Measurements from ENCODE around the gene NR2F2.

The NR2F2 gene

DNA sequence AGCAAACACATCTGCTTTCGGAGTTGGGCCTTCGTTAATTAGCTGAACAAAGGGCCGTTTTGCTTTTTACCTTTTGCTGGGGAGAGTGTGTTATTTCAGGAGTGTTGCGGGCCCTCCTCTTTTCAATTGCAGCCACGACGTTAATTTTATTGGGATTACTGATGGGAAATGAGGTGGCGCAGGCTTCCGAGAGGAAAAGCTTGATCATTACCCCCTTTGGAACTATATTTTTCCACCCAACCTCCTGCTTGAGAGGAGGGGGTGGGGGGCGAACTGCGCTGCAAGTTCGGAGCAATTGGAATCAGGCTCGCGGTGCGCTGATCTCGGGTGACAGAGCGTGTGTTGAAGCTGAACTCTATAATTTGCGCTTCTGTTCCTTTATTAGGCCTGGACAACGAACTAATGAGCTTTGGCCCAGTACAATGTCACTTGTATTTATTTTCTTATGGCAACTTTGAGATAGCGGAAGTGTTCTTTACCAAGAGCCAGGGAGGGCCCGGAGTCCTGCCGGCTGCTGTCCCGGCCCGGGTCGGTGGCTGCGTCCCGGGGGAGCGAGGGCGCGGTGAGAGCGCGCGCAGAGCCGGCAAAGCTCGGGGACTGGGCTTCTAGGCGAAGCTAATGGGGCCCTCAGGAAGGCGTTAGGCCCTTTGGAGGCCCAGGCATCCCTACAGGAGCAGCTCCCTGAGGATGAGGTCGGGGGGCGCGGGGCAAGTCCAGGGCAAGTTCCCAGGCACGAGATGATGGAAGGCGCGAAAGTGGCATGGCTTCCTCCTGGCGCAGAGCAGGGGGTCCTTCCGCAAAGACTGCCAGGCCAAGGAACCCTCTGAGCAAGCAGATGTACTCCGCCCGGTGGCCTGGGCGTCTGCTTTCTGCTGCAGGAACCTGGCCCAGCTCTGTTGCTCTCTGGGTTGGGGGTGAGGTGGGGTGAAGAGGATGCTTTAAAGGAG is 12.9 kb downstream of the NR2F2 start:
- FAIRE-seq: no peak

DNA sequence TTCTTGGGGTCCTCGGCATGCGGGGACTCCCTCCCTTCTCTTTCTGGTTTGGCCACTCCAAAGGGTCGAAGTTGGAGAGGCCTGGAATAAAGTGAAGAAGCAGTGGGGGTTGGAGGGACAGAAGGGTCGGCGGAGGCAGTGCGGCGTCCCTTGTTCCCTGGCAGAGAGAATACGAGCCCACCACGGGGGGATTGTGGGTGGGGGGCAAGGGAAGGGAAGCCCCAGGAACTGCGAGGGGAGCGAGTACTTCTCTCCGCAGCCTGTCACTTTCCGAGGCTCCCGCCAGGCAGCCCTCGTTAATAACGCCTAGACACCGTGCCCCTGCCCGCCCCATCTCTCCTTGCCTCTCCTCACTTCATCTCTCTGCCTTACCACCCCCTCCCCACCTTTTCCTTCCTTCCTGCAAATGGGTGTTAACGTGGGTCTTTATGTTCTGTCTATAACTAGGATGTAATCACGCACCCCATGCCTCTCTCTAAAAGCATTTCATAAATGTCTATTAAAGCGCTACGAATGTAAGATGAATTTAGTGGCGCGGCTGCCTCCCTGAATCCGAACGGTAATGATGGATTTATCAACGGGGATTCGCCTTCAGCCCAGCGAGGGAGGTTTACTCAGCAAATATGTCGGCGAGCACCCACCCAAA is 13.7 kb downstream of the NR2F2 start:
- no peak for FAIRE-seq

DNA sequence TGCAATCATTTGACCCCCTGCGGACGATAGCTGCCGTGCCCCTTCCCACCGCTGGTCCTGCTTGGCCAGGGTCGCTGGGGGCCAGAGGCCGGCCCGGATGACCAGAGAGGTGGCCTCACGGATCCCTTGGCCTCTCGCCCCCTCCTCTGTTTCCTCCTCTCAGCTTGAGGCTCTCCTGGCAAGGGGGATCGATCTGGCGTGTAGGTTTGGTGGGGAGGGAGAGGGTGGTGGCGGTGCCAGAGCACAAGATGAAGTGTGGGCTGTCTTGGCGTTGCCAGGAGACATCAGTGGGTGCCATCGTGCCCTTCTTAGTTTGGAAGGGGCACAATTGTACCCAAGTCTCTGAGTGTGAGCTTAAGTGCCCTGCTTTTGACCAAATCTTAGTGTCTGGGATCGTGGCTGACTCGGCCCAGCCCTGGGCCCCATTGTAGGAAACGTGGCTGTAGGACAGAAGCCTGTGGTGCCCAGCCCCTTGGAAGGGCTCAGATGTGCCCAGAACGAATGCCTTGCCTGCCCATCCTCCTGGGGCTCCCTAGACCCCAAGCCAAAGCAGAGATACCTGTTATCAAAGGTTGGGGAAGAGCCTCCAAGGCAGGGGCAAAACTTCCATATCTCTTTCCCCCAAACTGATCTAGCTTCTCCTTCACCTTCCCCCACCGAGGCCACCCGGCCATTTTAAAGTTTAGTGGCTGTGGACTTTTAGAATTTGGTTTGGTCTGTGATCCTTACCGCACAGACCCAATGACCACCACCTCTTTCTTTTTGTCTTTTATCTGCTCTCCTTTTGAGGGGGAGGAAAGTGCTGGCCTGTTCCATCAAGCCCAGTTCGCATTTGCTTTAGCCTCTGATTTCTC is 14.4 kb downstream of the NR2F2 start:
- FAIRE-seq: no peak

DNA sequence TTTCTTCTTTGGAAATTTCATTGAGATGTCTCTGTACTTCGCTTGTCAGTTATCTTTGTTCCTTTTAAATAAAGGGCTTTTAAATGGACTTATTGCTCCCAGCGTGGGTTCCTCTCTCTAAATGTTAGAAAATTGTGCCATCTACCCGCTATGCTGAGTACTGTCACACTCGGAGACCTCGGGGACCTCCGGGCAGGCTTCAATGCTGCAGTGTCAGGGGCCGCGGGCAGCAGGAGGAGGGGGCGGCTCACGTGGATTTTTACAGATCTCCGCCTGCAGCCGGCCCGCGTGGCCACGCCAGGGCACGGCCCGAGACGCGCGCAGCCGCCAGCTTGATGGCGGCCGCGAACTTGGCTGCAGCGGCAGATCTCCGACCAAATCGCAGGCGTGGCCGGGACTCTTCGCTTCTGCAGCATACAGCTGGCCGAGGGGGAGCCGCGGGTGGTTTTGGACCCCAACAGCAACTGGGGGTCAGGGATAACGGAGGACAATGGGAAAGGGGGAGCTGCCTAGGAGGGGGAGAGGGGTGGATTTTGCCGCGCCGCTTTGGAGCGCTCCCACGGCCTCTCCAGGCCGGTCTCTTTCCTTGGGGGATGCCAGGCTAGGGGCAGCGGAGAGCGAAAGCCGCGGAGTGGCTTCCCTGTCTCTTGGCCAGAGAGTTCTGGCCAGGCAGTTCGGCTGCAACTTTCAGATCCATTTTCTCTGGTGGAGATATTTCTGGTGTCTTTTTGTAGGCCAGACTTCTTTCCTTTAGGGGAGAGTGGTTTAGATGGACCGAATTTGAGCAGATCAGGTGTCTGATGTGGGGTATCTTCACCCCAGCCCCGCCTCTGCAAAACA is 15.3 kb downstream of the NR2F2 start:
- FAIRE-seq: no peak

DNA sequence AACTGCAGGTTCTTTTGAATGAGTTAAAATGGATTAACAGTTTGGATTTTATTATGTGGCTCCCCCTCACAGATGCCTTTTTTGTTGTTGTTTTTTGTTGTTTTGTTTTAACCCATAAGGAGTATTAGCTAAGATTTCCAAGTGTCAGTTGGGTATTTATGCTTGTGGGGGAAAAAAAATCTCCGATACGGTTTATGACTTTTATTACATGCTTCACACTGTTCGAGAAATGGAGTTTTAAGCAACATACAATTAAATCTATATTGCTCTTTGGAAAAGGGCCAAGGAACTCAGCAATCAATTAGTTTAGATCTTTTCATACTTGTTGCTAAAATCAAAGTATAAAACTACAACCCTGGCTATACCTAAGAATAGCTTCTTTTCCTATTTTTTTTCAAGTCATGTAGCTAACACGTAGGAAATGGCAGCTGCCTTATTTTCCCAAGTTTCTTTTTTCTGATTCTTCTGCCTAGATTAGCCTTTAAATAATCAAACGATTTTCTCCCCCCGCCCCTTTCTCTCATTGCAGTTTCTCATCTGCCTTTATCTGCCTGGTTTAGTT is 16.0 kb downstream of the NR2F2 start:
- no peak for FAIRE-seq

DNA sequence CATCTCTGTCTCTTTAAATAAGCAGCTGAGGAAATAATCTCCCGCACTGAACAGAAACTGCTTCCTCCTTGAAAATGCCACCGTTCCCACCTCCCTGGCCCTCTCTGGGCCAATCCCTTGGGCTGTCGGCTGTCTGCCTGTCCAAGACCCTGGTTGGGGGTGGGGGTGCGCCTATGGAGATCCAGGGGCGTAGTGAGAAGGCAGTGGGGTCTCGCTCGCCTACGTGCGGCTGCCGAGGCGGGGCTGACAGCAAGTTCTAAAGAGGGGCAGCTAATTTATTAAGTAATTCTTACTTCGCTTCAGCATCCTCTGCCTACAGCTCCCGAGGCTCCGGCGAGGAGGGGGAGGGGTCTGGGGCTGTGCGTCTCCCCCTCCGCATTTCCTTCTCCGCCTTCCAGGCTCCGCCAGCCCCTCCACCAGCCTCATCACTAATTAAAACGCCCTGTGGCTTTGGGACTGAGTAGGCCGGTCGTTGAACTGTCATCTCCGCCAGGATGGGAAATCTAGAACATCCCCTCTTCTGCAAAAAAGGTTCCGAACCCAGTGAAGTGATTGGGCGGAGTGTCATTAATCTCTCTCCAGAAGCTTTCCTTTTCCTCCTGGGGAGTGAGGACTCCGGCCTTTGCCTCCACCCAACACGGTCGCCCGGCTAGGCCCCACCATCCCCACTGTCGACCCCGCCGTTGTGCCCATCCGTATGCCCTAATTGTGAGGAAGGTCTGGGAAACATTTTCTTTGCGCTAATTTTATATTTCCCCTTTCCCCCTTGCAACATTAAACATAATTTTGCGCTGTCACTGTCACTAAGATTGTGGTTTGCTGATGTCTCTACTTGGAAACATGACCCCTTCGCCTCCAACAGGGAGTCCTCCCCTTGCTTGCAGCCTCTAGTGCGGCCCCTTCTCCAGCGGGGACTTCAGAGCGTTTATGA is 16.9 kb downstream of the NR2F2 start:
- no peak for FAIRE-seq

DNA sequence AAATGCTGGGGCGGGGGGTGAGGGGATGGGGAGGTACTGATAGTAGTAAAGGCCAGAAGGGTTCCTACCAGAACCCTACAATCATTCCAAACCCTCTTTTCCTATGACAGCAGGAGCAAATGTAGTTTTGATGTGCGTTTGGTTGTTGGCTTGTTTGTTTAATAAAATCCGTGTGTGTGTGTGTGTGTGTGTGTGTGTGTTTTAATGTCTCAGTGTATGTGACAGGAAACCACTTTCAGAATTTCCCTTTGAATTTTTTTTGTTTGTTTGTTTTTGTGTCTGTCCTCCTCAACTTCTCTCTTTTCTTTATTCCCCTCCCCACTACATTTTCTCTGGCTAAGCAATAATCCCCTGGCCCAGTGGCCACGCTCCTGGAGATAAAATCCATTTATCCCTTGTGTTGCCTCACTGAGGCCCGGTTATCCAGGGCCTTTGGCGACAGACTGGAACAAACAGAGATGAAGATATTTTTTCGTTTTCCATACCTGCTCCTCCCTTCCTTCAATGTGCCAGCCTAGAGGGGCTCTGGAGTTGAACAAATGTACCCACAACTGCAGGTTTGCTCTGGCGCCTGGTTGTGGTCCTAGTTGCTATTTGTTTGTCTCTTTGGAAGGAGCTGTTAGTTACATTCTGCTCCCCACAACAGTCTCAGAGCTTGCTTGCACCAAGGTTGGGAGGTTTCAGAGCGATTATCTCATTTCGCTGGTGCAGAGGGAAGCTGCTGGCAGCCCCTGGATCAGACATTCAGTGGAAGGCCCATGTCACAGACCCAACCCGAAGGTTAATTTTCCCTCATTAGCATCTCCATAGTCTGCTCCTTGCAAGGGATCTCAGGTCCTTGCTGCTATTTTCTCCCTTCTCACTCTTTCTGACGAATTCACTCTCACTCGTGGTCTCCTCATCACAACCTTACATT is 17.9 kb downstream of the NR2F2 start:
- FAIRE-seq: no peak

DNA sequence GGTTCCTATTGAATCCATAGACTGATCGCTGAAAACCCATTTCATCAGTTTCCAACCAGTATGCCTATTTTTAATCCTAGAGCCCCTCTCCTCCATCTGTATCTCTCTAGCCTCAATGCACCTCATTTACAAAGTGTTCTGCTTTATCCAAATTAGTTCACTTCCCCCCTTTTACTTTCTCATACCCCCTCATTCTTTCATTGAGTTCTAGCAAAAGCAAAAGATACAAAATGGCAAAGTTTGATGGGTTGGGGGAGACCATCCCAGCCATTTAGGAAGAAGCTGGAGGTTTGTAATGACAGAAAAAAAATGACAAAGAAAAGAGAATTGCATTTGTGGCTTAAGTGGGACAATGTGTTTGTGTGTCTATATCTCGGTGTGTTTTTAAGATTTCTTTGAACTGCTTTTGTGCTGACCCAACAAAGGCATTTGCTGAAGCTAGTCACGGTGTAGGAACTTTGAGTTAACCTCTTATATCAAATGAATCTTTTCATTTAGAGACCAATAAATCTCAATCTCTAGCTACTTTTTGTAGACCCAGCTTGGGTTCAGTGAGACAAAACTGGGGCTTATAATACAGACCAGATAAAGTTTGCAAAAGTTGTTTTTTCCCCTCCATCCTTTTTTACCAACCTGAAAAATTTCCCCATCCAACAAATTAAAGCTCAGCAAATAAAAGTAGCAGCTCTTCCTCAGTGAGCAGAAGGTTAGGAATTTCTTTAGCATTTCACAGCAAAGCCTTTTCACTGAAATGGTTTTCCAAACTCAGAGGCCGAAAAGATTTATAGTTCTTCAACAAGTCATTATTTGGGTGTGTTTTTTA is 18.7 kb downstream of the NR2F2 start:
- FAIRE-seq: no peak

DNA sequence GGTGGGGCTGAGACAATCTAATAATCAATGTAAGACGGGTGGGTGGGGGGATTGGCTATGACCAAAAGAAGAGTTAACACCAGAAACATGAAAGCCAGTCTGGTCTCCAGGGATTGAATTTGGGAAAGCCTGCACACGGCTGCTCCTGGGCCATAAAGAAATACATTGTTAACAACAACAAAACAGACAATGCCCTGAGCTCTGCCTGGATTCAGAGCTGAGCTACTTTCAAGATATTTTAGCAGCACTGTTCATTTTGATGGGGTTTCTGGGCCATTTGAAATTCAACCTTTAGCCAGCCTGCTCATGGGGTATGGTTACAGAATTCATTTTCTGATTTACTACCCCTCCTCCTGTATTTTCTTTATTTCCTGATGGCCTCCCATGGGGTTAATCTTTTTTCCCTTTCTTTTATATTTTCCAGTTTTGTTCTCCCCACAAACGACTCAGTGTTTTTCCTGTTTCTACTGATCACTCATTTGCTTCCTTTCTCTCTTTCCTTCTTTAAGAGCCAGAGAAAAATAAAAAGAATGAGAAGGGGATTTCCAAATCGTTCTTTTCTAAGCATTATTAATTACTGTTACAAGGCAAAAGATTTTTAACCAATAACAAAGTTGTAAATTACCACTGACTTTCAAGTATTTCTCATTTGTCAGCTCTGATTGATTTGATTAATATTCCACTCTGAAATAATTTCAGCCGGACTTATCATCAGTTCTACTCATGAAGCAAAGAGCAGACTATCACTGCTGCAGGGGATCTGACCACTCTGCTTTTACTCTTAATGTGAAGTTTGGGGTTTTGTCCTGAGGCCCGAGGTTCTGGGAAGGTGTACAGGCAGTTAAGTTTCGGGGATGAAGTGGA is 19.6 kb downstream of the NR2F2 start:
- FAIRE-seq: no peak

DNA sequence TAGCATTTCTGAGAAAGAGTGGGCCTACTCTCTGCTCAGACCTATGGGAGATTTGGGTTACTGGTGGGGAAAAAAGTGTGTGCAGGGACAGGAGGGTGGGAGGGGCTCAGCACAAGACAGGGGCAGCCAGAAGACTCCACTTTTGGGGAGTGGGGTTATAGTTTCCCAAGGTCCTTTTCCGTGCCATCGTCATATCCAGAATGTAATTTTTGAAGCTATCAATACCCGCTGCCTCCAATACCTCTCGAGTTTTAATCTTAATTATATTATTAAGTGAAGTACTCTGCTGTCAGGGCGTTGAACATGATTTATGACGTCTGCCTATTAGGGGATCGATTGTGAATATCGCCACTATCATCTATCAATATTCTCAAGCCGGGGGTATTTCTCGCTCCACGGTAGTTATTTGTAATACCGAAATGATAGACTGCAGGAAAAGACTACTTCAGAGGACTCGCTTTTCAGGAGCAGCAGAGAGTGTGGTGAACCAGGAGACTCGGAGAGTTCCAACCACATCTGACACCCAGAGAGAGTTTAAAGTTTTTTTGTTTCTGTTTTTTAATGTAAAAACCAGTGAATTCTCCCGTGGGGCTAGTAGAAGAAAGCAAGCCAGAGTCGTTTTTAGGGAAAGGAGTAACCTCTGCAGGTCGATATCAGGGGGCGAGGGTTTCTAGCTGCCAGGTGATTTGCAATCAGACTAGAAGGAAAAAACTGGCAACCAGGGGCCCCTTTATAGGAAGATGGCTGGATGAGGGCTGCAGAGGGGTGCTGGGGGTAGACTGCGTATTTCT is 20.6 kb downstream of the NR2F2 start:
- FAIRE-seq: no peak

DNA sequence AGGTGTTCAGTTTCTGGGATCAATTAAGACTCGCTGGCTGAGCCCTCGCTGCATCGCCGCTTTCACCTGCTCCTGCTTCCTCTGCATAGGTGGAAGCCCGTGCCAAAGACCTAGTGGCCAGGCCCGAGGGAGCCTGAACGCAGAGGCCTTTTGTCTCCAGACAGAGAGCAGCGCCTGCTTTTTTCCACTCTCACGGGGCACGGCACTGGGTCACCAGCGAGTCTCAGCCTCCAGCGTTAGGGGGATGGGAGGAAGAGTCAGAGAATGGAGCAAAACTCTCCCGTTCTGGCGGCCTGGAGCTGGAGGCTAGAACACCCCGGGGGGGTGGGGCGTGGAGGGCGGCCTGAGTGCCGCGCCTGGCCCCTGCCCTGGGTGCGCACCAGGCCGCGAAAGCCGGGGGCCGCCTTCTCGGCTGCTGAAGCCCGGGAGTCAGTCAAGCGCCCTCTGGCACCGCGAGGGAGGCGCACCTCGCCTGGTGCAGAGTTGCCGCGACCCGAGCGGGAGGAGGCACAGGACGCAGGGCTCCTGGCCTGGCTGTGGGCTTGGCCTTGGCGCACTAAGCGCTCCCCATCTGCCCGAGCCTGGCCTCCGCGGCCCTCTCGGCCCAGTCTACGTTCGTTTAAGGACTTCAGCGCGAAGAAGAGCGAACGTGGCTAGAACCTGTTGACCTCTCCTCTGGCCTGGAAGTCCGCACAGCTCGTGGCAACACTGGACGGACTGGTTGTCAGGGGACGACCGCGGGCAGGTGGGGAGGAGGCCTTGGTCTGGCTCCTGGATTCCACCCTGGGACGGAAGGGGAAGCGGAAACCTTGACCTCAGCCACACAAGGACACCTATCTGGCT is 21.5 kb downstream of the NR2F2 start:
- no peak for FAIRE-seq

DNA sequence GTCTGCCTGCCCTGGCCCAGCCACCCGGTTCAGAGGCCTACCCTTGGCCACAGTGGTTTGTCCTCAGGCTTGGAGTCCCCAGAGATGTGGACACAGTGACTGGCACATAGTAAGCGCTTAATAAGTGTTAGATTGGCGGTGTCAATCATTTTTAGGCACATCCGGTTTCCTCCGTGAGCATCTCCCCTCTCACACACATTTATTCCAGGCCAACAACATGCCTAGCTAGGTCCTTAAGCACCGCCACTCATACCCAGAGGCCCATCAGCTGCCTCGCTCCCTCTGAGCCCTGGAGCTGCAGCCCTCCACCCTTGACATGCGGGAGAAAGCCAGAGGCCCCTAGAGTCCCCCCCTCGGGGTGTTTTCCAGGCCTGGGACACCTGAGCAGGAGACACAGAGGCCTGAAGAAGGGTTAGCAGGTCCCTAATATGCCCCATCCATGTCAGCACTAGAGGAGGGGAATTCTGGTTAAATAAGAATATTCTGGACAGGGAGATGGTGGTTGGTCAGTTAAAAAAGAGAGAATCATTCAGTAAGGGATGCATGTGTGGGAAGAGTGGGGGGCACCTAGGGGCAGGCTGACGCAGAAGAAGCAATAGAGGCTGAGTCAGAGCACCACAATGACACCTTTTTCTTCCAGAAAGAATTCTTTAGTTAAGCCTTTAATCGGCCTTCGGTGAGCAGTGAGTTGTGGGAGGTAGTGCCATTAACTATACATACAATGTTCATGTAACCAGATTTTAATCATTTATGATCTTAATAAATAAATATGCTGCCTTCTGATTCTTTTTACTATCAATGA is 22.3 kb downstream of the NR2F2 start:
- FAIRE-seq: no peak

DNA sequence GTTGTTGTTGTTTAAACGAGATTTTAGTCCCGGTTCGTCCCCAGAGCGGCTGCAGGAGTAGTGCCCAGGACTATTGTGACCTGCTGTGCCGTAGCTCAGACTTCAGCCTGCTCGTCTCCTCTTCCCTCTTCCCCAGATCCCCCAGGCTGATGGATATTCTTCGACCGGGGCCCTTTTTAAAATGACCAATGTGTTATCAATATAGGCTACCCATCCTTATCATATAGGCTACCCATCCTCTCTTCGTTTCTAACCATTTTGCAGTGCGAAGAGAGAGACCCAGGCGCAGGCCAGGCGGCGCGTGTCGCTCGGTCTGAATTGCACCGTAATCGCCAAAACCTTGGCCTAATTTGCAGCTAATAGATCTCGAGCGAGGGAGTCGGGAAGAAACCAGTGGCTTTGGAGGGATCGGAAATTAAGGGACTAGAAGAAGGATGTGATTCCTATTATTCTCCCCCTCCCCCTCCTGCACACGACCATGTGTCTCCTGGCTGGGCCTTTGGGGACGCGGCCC is 23.0 kb downstream of the NR2F2 start:
- FAIRE-seq: no peak

DNA sequence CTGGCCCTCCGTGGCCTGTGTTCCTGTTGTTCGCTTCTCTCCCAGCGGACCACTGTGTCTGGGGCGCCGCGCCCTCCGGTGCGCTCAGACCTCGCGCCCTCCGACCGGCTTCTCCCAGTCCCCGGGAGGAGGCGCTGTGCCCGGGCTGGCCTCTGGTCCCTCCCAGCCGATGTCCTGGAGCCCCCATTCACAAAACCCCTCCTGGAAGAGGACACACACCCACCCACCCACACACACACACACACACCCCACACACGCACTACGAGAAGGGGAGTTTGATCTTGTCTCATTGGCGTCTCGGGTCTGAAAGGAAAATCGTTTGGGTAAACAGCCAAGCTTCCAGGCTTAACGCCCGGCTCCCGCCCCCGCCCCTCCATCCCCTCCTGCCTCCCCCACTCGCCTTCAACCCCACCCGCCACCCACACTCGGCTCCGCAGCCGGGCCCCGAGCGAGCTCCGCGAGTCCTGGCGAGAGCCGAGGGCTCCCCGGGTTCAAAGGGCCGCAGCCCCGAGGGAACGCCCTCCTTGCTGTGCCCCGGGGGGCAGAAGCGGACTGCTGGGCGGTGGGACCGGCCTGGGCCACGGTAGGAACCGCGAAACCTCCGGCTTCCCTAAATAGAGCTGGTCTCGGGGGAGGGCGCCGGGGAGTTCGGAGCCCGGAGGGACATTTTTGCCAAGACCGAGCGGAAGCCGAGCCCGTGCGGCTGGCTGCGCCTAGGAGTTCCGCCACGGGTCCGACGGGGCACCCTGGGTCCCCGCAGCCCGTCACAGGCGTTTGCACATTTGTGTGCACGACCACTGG is 23.6 kb downstream of the NR2F2 start:
- FAIRE-seq: no peak
